ENCODE data around the gene OR13C8. TPM values are rescaled to one million over a fixed set of nuclear protein-coding genes. Genes with fewer than 3 reads are reported as not detected.

The OR13C8 gene
- total RNA-seq, 1 donor from 2014 or later, result not detected

GRCh38 chr9:104553261-104553660, 15.7 kb upstream of the OR13C8 start:
- H3K27ac ChIP-seq, result no peak overlapping the region
- H3K9me3 ChIP-seq, result peaks cover 0 to 3% of the 10 kb centered on the region in 2 donors
- H3K36me3 ChIP-seq, result no peaks in the 10 kb centered on the region
- no peak for DNase-seq (ENCODE audit: low spot score in 2 of 2)
- intact Hi-C loops (cut with DNase I), result no loop called here
- H3K4me1 ChIP-seq, result no peaks in the 10 kb centered on the region
- H3K4me3 ChIP-seq, result no peak overlapping the region
- TF ChIP-seq, protein P1, sequence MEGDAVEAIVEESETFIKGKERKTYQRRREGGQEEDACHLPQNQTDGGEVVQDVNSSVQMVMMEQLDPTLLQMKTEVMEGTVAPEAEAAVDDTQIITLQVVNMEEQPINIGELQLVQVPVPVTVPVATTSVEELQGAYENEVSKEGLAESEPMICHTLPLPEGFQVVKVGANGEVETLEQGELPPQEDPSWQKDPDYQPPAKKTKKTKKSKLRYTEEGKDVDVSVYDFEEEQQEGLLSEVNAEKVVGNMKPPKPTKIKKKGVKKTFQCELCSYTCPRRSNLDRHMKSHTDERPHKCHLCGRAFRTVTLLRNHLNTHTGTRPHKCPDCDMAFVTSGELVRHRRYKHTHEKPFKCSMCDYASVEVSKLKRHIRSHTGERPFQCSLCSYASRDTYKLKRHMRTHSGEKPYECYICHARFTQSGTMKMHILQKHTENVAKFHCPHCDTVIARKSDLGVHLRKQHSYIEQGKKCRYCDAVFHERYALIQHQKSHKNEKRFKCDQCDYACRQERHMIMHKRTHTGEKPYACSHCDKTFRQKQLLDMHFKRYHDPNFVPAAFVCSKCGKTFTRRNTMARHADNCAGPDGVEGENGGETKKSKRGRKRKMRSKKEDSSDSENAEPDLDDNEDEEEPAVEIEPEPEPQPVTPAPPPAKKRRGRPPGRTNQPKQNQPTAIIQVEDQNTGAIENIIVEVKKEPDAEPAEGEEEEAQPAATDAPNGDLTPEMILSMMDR (IDR thresholded peaks at IDR 0.05), result no peak
- no peaks in the 10 kb centered on the region for H3K27me3 ChIP-seq

GRCh38 chr9:104555521-104555920, 13.4 kb upstream of the OR13C8 start:
- H3K4me3 ChIP-seq, result no peak overlapping the region
- TF ChIP-seq, protein P1 (IDR thresholded peaks at IDR 0.05), result no peak
- H3K4me1 ChIP-seq, result no peaks in the 10 kb centered on the region
- no peak for DNase-seq (ENCODE audit: low spot score in 2 of 2)
- no peaks in the 10 kb centered on the region for H3K36me3 ChIP-seq
- H3K9me3 ChIP-seq, result peaks cover 0 to 12% of the 10 kb centered on the region in 2 donors
- intact Hi-C loops (cut with DNase I), result no loop called here
- H3K27me3 ChIP-seq, result no peaks in the 10 kb centered on the region
- H3K27ac ChIP-seq, result no peak overlapping the region

DNA sequence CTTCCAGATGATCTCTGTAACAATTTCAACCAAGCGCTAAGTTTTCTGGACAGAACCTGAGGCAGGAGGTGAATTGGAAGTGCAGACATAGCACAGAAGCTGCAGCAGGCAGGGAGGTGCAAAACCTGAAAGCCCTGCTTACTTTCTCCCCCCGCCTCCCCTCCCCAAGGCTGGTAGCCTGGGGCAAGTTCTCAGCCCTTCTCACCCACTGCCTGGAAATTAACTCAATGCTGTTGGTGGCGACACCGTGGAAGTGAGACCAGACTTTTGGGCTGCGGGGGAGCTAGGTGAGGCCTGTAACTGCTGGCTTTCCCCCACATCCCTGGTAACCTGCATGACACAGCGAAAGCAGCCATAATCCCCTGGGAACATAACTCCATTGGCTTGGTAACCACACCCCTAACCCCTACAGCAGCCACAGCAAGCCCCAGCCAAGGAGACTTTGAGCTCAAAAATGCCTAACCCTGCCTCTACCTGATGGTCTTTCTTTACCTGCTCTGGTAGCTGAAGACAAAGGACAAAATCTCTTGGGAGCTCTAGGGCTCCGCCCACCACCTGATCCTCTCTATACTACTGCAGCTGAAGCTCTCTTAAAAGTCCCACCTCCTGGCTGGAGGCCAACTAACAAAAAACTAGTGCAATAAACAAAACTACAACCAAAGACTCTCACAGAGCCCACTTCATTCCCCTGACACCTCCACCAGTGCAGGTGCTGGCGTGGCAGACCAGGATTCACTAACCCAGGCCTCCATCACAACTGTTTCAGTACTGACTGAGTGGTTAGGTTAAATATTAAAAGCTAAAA, 11.9 kb upstream of the OR13C8 start:
- no peak overlapping the region for H3K27ac ChIP-seq
- peaks cover 0 to 12% of the 10 kb centered on the region in 2 donors for H3K9me3 ChIP-seq
- H3K27me3 ChIP-seq, result no peaks in the 10 kb centered on the region
- DNase-seq (ENCODE audit: low spot score in 2 of 2), result no peak
- intact Hi-C loops (cut with DNase I), result no loop called here
- H3K4me1 ChIP-seq, result no peaks in the 10 kb centered on the region
- no peaks in the 10 kb centered on the region for H3K36me3 ChIP-seq
- TF ChIP-seq, protein P1 (IDR thresholded peaks at IDR 0.05), result no peak
- H3K4me3 ChIP-seq, result no peak overlapping the region

GRCh38 chr9:104564358-104564757, 4.6 kb upstream of the OR13C8 start:
- Histone ChIP-seq H3K4me3 (no peak overlapping the region), H3K9me3 (peaks cover 0 to 3% of the 10 kb centered on the region in 2 donors), H3K27ac (no peak overlapping the region), H3K27me3 (no peaks in the 10 kb centered on the region), H3K4me1 (no peaks in the 10 kb centered on the region), H3K36me3 (no peaks in the 10 kb centered on the region)
- intact Hi-C loops (cut with DNase I), result no loop called here
- TF ChIP-seq, protein P1 (IDR thresholded peaks at IDR 0.05), result no peak
- DNase-seq (ENCODE audit: low spot score in 2 of 2), result no peak

DNA sequence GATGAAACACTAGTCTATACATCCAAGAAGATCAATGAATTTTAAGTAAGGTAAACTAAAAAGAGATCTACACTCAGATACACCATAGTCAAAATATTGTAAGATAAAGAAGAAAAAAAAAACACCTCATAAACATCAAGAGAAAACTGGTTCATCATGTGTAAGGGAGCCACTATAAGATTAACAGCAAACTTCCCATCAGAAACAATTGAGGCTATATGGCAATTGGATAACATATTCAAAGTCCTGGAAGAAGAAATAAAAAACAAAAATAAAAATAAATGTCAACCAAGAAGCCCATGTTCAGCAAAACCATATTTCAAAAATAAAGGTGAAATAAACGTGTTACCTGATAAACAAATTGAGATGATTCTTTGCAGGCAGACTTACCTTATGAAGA, 3.6 kb downstream of the OR13C8 start:
- Histone ChIP-seq H3K27me3 (no peaks in the 10 kb centered on the region), H3K27ac (no peak overlapping the region), H3K36me3 (no peaks in the 10 kb centered on the region), H3K4me3 (no peak overlapping the region), H3K4me1 (no peaks in the 10 kb centered on the region), H3K9me3 (no peaks in the 10 kb centered on the region)
- TF ChIP-seq, protein P1 (IDR thresholded peaks at IDR 0.05), result no peak
- intact Hi-C loops (cut with DNase I), result no loop called here
- no peak for DNase-seq (ENCODE audit: low spot score in 2 of 2)

Measured in ascending aorta (tissue), 2 donors.